Uterus (tissue), 4 donors: ENCODE results near the gene DMXL2. TPM values are rescaled to one million over a fixed set of nuclear protein-coding genes. Genes with fewer than 3 reads are reported as not detected.
"Not testable (repeated sequence)": the region's sequence is repeated elsewhere in the genome, so short reads cannot be mapped to it uniquely, and the experiment has no call there.

Experiments used
- DNase-seq, 2 donors: peaks; one replicate each; pipeline ENCODE4 v3.0.0-alpha.2; 2019 to 2020
- H3K27ac ChIP-seq, 2 donors: fragments of 200-600 bp; sonication (generic); 1 replicate in 1 of 2; 2 replicates in 1 of 2; pipeline ENCODE4 v1.5.1; 2016 to 2018
- H3K27me3 ChIP-seq, 2 donors: fragments of 200-600 bp; sonication (generic); one replicate each; pipeline ENCODE4 v1.5.1; 2018 to 2019; ENCODE audit warnings: control low read depth in 1 of 2
- H3K36me3 ChIP-seq, 2 donors: fragments of 200-600 bp; sonication (generic); one replicate each; pipeline ENCODE4 v1.5.1; 2019; ENCODE audit warnings: control low read depth in 1 of 2
- H3K4me1 ChIP-seq, 2 donors: fragments of 200-600 bp; sonication (generic); one replicate each; pipeline ENCODE4 v1.5.1; 2018 to 2019; ENCODE audit warnings: control low read depth in 1 of 2
- H3K4me3 ChIP-seq, 2 donors: fragments of 200-600 bp; sonication (generic); 1 replicate in 1 of 2; 2 replicates in 1 of 2; pipeline ENCODE4 v1.5.1; 2018 to 2019; ENCODE audit warnings: mild to moderate bottlenecking in 1 of 2
- H3K9me3 ChIP-seq, 2 donors: fragments of 200-600 bp; sonication (generic); one replicate each; pipeline ENCODE4 v1.5.1; 2019; ENCODE audit warnings: control low read depth in 1 of 2
- CTCF ChIP-seq, 4 experiments: fragments of 200-600 bp in 2 of 4; fragments of 450-650 bp in 2 of 4; sonication (generic) in 2 of 4; IDR thresholded peaks; one replicate each; pipeline ENCODE4 v1.5.1; 2016 to 2019; ENCODE audit warnings: antibody characterized with exemption in 4 of 4, mild to moderate bottlenecking in 2 of 4, moderate library complexity in 1 of 4
- POLR2A ChIP-seq, 2 donors: fragments of 450-650 bp; IDR thresholded peaks; one replicate each; pipeline ENCODE4 v1.6.1; 2016; ENCODE audit warnings: antibody characterized with exemption in 2 of 2, mild to moderate bottlenecking in 1 of 2, moderate library complexity in 1 of 2
- intact Hi-C: fragments of 100-400 bp; cut with DNase I; formaldehyde crosslinking; loops from one replicate; pipeline ENCODE4 v1.15.1; 2023; ENCODE audit warnings: low total_unique reads
- total RNA-seq, 4 donors: library from RNA; depleted of rRNA in 3 of 4; stranded (reverse); fragments of >200 nt in 3 of 4; gene quantifications; one replicate each; pipeline versions ENCODE4 v1.1.0 to v1.2.4, GENCODE V29; 2014 to 2023
- donor health status: DM: yes; HTN: yes; CAD: no.

Gene DMXL2
- total RNA-seq, 4 donors from 2014 or later, result 6.9 to 100 (median 26.6) TPM

GRCh38 chr15:51424780-51425179 lies 197.8 kb downstream of the DMXL2 start:
- no peak overlapping the region for H3K4me3 ChIP-seq
- intact Hi-C loops, result no loop called here
- no peaks in the 10 kb centered on the region for H3K4me1 ChIP-seq
- H3K36me3 ChIP-seq, result no peaks in the 10 kb centered on the region
- no peak for TF ChIP-seq POLR2A (IDR thresholded peaks at IDR 0.05)
- TF ChIP-seq CTCF (IDR thresholded peaks at IDR 0.05), result no peak
- no peak for DNase-seq
- H3K27ac ChIP-seq, result no peak overlapping the region
- H3K27me3 ChIP-seq, result no peaks in the 10 kb centered on the region
- H3K9me3 ChIP-seq, result no peaks in the 10 kb centered on the region

GRCh38 chr15:51423040-51423439 lies 199.5 kb downstream of the DMXL2 start:
- H3K4me3 ChIP-seq, H3K27ac ChIP-seq, DNase-seq, H3K9me3 ChIP-seq, H3K4me1 ChIP-seq, H3K36me3 ChIP-seq, H3K27me3 ChIP-seq, intact Hi-C loops: not testable (repeated sequence)

- Histone ChIP-seq H3K27ac (no peak overlapping the region), H3K9me3 (no peaks in the 10 kb centered on the region)
Measured at GRCh38 chr15:51416129-51416528, 206.4 kb downstream of the DMXL2 start.

GRCh38 chr15:51414256-51414860 lies 208.2 kb downstream of the DMXL2 start:
- TF ChIP-seq CTCF (IDR thresholded peaks at IDR 0.05) (no peak), POLR2A (IDR thresholded peaks at IDR 0.05) (no peak)
- Histone ChIP-seq H3K4me3 (no peak overlapping the region), H3K27me3 (no peaks in the 10 kb centered on the region), H3K27ac (no peak overlapping the region), H3K9me3 (no peaks in the 10 kb centered on the region), H3K4me1 (no peaks in the 10 kb centered on the region), H3K36me3 (no peaks in the 10 kb centered on the region)
- intact Hi-C loops, result no loop called here
- no peak for DNase-seq

More at GRCh38 chr15:51416129-51416528, 206.4 kb downstream of the DMXL2 start:
- no peak overlapping the region for H3K4me3 ChIP-seq
- TF ChIP-seq POLR2A (IDR thresholded peaks at IDR 0.05) (no peak), CTCF (IDR thresholded peaks at IDR 0.05) (no peak)
- no peaks in the 10 kb centered on the region for H3K27me3 ChIP-seq
- no peak for DNase-seq
- no peaks in the 10 kb centered on the region for H3K4me1 ChIP-seq
- intact Hi-C loops, result no loop called here
- no peaks in the 10 kb centered on the region for H3K36me3 ChIP-seq

GRCh38 chr15:51405693-51406523 lies 216.7 kb downstream of the DMXL2 start:
- intact Hi-C loops, result no loop called here
- Histone ChIP-seq H3K36me3 (no peaks in the 10 kb centered on the region), H3K9me3 (no peaks in the 10 kb centered on the region), H3K4me1 (no peaks in the 10 kb centered on the region), H3K27me3 (no peaks in the 10 kb centered on the region), H3K4me3 (no peak overlapping the region), H3K27ac (no peak overlapping the region)
- DNase-seq, result no peak
- TF ChIP-seq POLR2A (IDR thresholded peaks at IDR 0.05), result no peak
- TF ChIP-seq CTCF (IDR thresholded peaks at IDR 0.05), result no peak
